Erythroblast (primary cell): ENCODE results near the gene FPGS.

Source experiments
- GATA1 ChIP-seq: IDR thresholded peaks from 2 replicates; pipeline ENCODE4 v1.6.1; 2011; ENCODE audit warnings: low read depth, mild to moderate bottlenecking, control low read depth, low read length, moderate library complexity
- POLR2A ChIP-seq: IDR thresholded peaks from 2 replicates; pipeline ENCODE4 v1.6.1; 2011; ENCODE audit warnings: mild to moderate bottlenecking, low read length

DNA sequence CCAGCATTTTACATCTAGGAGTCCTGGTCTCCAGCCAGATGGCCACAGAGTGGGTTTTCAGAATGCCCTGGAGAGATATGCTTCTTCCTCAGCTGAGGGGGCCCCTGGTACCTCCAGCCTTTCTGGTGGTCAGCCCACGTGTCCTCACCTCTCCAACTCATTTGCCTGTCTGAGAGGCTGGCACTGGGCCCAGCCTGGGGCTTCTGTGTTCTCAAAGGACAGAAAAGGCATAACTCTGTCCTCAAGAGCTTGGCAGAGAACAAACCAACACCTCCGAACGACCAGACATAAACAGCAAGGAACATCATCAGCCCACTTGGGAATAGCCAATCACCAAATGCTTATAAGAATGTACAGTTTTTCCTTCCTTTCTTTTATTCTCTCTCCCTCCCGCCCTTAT is 34.7 kb downstream of the FPGS start:
- TF ChIP-seq POLR2A (no peak), GATA1 (no peak)
